DND-41 (cell line): ENCODE results near the gene CNOT1.

ENCODE experiments used
- EZH2 ChIP-seq: IDR thresholded peaks from 3 replicates; pipeline ENCODE4 v1.6.1; 2012; ENCODE audit warnings: borderline replicate concordance, low read depth, mild to moderate bottlenecking, moderate library complexity, low read length, inconsistent platforms; ENCODE audit not compliant: severe bottlenecking
- TF ChIP-seq, protein P1 (sequence below): IDR thresholded peaks from 2 replicates; pipeline ENCODE4 v1.5.1; 2012; ENCODE audit warnings: borderline replicate concordance, low read length, moderate library complexity, mild to moderate bottlenecking; ENCODE audit not compliant: poor library complexity, severe bottlenecking; ENCODE audit errors: extremely low read depth

DNA sequence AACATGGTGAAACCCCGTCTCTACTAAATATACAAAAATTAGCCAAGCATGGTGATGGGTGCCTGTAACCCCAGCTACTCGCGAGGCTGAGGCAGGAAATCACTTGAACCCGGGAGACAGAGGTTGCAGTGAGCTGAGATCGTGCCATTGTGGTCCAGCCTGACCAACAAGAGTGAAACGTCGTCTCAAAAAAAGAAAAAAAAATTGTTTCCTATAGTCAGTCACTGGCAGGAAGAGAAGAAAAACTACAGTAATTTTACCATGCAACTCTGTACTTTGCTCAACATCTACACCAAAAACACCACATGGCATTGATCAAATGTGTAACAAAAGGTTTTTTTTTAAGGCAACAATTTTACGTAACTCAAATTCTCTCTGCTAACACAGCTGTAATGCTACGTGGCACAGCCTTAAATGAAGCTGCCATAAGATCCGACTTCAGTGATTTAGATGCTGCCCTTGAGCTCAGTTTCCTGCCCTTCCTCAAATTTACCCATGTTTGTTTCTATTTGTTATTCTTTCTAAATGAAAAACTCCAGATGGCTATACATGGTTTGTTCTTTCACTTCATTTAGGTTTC is 40.2 kb downstream of the CNOT1 start:
- TF ChIP-seq, protein P1, sequence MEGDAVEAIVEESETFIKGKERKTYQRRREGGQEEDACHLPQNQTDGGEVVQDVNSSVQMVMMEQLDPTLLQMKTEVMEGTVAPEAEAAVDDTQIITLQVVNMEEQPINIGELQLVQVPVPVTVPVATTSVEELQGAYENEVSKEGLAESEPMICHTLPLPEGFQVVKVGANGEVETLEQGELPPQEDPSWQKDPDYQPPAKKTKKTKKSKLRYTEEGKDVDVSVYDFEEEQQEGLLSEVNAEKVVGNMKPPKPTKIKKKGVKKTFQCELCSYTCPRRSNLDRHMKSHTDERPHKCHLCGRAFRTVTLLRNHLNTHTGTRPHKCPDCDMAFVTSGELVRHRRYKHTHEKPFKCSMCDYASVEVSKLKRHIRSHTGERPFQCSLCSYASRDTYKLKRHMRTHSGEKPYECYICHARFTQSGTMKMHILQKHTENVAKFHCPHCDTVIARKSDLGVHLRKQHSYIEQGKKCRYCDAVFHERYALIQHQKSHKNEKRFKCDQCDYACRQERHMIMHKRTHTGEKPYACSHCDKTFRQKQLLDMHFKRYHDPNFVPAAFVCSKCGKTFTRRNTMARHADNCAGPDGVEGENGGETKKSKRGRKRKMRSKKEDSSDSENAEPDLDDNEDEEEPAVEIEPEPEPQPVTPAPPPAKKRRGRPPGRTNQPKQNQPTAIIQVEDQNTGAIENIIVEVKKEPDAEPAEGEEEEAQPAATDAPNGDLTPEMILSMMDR = no peak
- TF ChIP-seq EZH2 = no peak
